Endothelial cell of coronary artery (primary cell): ENCODE data around the gene PRSS8. TPM values are rescaled to one million over a fixed set of nuclear protein-coding genes. Genes with fewer than 3 reads are reported as not detected.

Experiments used
- total RNA-seq: library from RNA; depleted of rRNA; stranded (reverse); fragments of >200 nt; gene quantifications from 2 replicates; pipeline ENCODE4 v1.2.3, GENCODE V29; 2014

PRSS8 gene
- total RNA-seq = not detected in 2 replicates

GRCh38 chr16:31135535-31136286, at the start of gene PRSS8:
Gene PRSS8 (minus strand): TSS chr16:31135727. CDS start chr16:31135498, 229 bp downstream.

GRCh38 chr16:31179747-31180459, 44.4 kb upstream of the PRSS8 start, which contains the start of gene FUS:
Gene FUS (plus strand): TSS chr16:31180139. CDS start chr16:31180215, 76 bp downstream.

GRCh38 chr16:31149894-31150890, 14.7 kb upstream of the PRSS8 start, which contains the start of gene PRSS36:
Gene PRSS36 (minus strand): TSS chr16:31150066. CDS start chr16:31150035, 31 bp downstream.

GRCh38 chr16:31117384-31118222, 17.9 kb downstream of the PRSS8 start, which contains the start of gene KAT8:
Gene KAT8 (plus strand): TSS chr16:31117664. CDS start chr16:31117682, 18 bp downstream.

GRCh38 chr16:31108035-31108793, 27.3 kb downstream of the PRSS8 start, which contains the start of gene BCKDK:
Gene BCKDK (plus strand): TSS chr16:31108386. CDS start chr16:31109224, 838 bp downstream.

GRCh38 chr16:31094424-31095120, 41.0 kb downstream of the PRSS8 start, which contains the start of gene VKORC1:
Gene VKORC1 (minus strand): TSS chr16:31094797. CDS start chr16:31094729, 68 bp downstream.

GRCh38 chr16:31088459-31089183, 46.9 kb downstream of the PRSS8 start, which contains the start of gene PRSS53:
Gene PRSS53 (minus strand): TSS chr16:31088943. CDS start chr16:31088809, 134 bp downstream.

Other genes starting within 250 kb of the PRSS8 start
- gene BCL7C, start 241.7 kb downstream of the PRSS8 start, total RNA-seq = 19.8 and 26.7 TPM in 2 replicates
- gene CTF1, start 239.1 kb downstream of the PRSS8 start, total RNA-seq = 0.09 TPM in 2 replicates
- 21.0 and 21.5 TPM in 2 replicates for gene FBXL19, start 212.2 kb downstream of the PRSS8 start, total RNA-seq
- 12.0 and 13.3 TPM in 2 replicates for gene ORAI3, start 186.7 kb downstream of the PRSS8 start, total RNA-seq
- 2.2 and 2.6 TPM in 2 replicates for gene SETD1A, start 178.0 kb downstream of the PRSS8 start, total RNA-seq
- 4.1 and 7.4 TPM in 2 replicates for gene HSD3B7, start 150.5 kb downstream of the PRSS8 start, total RNA-seq
- gene STX1B, start 125.1 kb downstream of the PRSS8 start, total RNA-seq = under 0.01 TPM in 2 replicates
- 28.2 and 30.4 TPM in 2 replicates for gene STX4, start 102.2 kb downstream of the PRSS8 start, total RNA-seq
- 7.3 and 7.6 TPM in 2 replicates for gene ZNF668, start 61.5 kb downstream of the PRSS8 start, total RNA-seq
- gene ZNF646, start 61.3 kb downstream of the PRSS8 start, total RNA-seq = 9.1 and 14.4 TPM in 2 replicates
- gene PRSS53, start 46.8 kb downstream of the PRSS8 start, total RNA-seq = 0.45 and 1.8 TPM in 2 replicates
- 58.1 and 74.6 TPM in 2 replicates for gene VKORC1, start 40.9 kb downstream of the PRSS8 start, total RNA-seq
- gene BCKDK, start 27.3 kb downstream of the PRSS8 start, total RNA-seq = 15.0 and 18.7 TPM in 2 replicates
- gene KAT8, start 18.1 kb downstream of the PRSS8 start, total RNA-seq = 32.3 and 36.2 TPM in 2 replicates
- gene PRSS36, start 14.3 kb upstream of the PRSS8 start, total RNA-seq = 0.09 and 0.27 TPM in 2 replicates
- 39.0 and 44.7 TPM in 2 replicates for gene FUS, start 44.4 kb upstream of the PRSS8 start, total RNA-seq
- 43.1 and 63.2 TPM in 2 replicates for gene PYCARD, start 67.0 kb upstream of the PRSS8 start, total RNA-seq
- gene TRIM72, start 78.4 kb upstream of the PRSS8 start, total RNA-seq = not detected in 2 replicates
- not detected in 2 replicates for gene PYDC1, start 81.4 kb upstream of the PRSS8 start, total RNA-seq
- under 0.01 TPM in 1 of 2 replicates, not detected in the other for gene ITGAM, start 124.2 kb upstream of the PRSS8 start, total RNA-seq
- gene ITGAX, start 219.4 kb upstream of the PRSS8 start, total RNA-seq = 0.38 and 0.81 TPM in 2 replicates